ENCODE measurements around the gene REEP3. TPM values are rescaled to one million over a fixed set of nuclear protein-coding genes. Genes with fewer than 3 reads are reported as not detected.

Gene REEP3
- total RNA-seq, 1 experiment from 2014 or later = 39.6 TPM

DNA sequence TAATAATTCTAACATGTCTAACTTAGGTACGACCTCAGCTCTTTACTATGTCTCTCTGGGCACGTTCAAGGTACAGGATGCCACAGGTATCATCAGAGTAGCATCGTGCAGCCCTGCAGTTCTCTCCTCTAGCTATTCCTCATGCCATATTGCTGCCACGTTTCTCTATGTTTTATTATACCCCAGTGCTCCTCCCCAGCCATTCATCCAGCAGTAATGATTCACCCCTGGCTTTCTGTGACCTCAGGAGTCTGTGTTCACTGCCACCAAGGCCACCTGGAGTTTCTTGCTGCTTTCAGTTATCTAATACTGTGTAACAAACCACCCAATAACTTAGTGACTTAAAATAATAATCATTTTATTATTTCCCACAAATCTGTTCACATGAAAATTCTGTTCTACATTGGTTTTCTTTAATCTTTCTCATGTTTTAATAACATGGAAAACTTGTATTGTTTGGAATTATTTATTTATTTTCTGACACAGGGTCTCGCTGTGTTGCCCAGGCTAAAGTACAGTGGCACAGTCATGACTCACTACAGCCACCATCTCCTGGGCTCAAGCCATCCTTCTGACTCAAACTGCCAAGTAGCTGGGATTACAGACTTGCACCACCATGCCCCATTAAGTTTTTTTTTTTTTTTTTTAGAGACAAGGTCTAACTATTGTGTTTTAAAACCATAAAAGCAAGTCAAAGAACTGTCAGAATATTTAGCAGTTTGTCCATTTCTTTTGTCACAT, 21.8 kb downstream of the REEP3 start:
- TF ChIP-seq EZH2 (IDR thresholded peaks at IDR 0.05; ENCODE audit: borderline replicate concordance, low read depth, low read length, poor library complexity, severe bottlenecking) = no peak
- TF ChIP-seq, protein P1, sequence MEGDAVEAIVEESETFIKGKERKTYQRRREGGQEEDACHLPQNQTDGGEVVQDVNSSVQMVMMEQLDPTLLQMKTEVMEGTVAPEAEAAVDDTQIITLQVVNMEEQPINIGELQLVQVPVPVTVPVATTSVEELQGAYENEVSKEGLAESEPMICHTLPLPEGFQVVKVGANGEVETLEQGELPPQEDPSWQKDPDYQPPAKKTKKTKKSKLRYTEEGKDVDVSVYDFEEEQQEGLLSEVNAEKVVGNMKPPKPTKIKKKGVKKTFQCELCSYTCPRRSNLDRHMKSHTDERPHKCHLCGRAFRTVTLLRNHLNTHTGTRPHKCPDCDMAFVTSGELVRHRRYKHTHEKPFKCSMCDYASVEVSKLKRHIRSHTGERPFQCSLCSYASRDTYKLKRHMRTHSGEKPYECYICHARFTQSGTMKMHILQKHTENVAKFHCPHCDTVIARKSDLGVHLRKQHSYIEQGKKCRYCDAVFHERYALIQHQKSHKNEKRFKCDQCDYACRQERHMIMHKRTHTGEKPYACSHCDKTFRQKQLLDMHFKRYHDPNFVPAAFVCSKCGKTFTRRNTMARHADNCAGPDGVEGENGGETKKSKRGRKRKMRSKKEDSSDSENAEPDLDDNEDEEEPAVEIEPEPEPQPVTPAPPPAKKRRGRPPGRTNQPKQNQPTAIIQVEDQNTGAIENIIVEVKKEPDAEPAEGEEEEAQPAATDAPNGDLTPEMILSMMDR (conservative IDR thresholded peaks at IDR 0.05; ENCODE audit: low read depth, low read length) = no peak
- no peak overlapping the region for H3K4me3 ChIP-seq (ENCODE audit: low read depth, low read length, poor library complexity, severe bottlenecking)
- ChIA-PET CTCF (no interaction called here), POLR2A (ENCODE audit: low non-redundant PET) (no interaction called here)
- H3K27me3 ChIP-seq (replicated peaks; ENCODE audit: insufficient read depth, low read depth, low read length, poor library complexity) = no peaks in the 10 kb centered on the region
- H3K27ac ChIP-seq (ENCODE audit: low read depth, low read length, poor library complexity, severe bottlenecking) = no peak overlapping the region
- no peaks in the 10 kb centered on the region for H3K36me3 ChIP-seq (ENCODE audit: insufficient read depth, low read length, poor library complexity, severe bottlenecking)
- BruUV-seq (replicated peaks) = no TSS peak
- intact Hi-C loops (cut with micrococcal nuclease; ENCODE audit: unreplicated experiment) = no loop called here
- no peaks in the 10 kb centered on the region for H3K9me3 ChIP-seq (ENCODE audit: low read depth, low read length, poor library complexity, severe bottlenecking)
- DNase-seq (ENCODE audit: low spot score) = no peak
- H3K4me1 ChIP-seq (ENCODE audit: insufficient read depth, low read length, poor library complexity, severe bottlenecking) = peaks cover 26% of the 10 kb centered on the region

GRCh38 chr10:63543576-63543962, 22.4 kb downstream of the REEP3 start:
- intact Hi-C loops (cut with micrococcal nuclease; ENCODE audit: unreplicated experiment) = no loop called here
- Histone ChIP-seq H3K9me3 (ENCODE audit: low read depth, low read length, poor library complexity, severe bottlenecking) (no peaks in the 10 kb centered on the region), H3K27me3 (replicated peaks; ENCODE audit: insufficient read depth, low read depth, low read length, poor library complexity) (no peaks in the 10 kb centered on the region), H3K4me3 (ENCODE audit: low read depth, low read length, poor library complexity, severe bottlenecking) (no peak overlapping the region), H3K4me1 (ENCODE audit: insufficient read depth, low read length, poor library complexity, severe bottlenecking) (peaks cover 26% of the 10 kb centered on the region), H3K27ac (ENCODE audit: low read depth, low read length, poor library complexity, severe bottlenecking) (no peak overlapping the region), H3K36me3 (ENCODE audit: insufficient read depth, low read length, poor library complexity, severe bottlenecking) (no peaks in the 10 kb centered on the region)
- DNase-seq (ENCODE audit: low spot score) = no peak
- no TSS peak for BruUV-seq (replicated peaks)
- TF ChIP-seq, protein P1 (conservative IDR thresholded peaks at IDR 0.05; ENCODE audit: low read depth, low read length) = no peak
- no peak for TF ChIP-seq EZH2 (IDR thresholded peaks at IDR 0.05; ENCODE audit: borderline replicate concordance, low read depth, low read length, poor library complexity, severe bottlenecking)
- ChIA-PET CTCF (no interaction called here), POLR2A (ENCODE audit: low non-redundant PET) (no interaction called here)

- no peak for TF ChIP-seq EZH2 (IDR thresholded peaks at IDR 0.05; ENCODE audit: borderline replicate concordance, low read depth, low read length, poor library complexity, severe bottlenecking)
- TF ChIP-seq, protein P1 (conservative IDR thresholded peaks at IDR 0.05; ENCODE audit: low read depth, low read length) = no peak
- no peak for DNase-seq (ENCODE audit: low spot score)
- H3K36me3 ChIP-seq (ENCODE audit: insufficient read depth, low read length, poor library complexity, severe bottlenecking) = no peaks in the 10 kb centered on the region
- H3K9me3 ChIP-seq (ENCODE audit: low read depth, low read length, poor library complexity, severe bottlenecking) = no peaks in the 10 kb centered on the region
- H3K27ac ChIP-seq (ENCODE audit: low read depth, low read length, poor library complexity, severe bottlenecking) = no peak overlapping the region
- H3K27me3 ChIP-seq (replicated peaks; ENCODE audit: insufficient read depth, low read depth, low read length, poor library complexity) = no peaks in the 10 kb centered on the region
- peaks cover 26% of the 10 kb centered on the region for H3K4me1 ChIP-seq (ENCODE audit: insufficient read depth, low read length, poor library complexity, severe bottlenecking)
- ChIA-PET POLR2A (ENCODE audit: low non-redundant PET) (no interaction called here), CTCF (no interaction called here)
- intact Hi-C loops (cut with micrococcal nuclease; ENCODE audit: unreplicated experiment) = no loop called here
- no TSS peak for BruUV-seq (replicated peaks)
- H3K4me3 ChIP-seq (ENCODE audit: low read depth, low read length, poor library complexity, severe bottlenecking) = no peak overlapping the region
Measured at GRCh38 chr10:63544418-63544817, 23.2 kb downstream of the REEP3 start.

All from A673 (cell line).